GM12878 (cell line): ENCODE results near the gene SNAP47.

ENCODE experiments used
- CTCF ChIP-seq, 3 experiments: IDR thresholded peaks in 2 of 3; conservative IDR thresholded peaks in 1 of 3; 2 replicates each; pipeline ENCODE4 v1.5.1; 2011; ENCODE audit warnings: low read depth in 3 of 3, low read length in 3 of 3, mild to moderate bottlenecking in 3 of 3, control low read depth in 2 of 3, moderate library complexity in 2 of 3, inconsistent platforms in 1 of 3, mixed read lengths in 1 of 3; ENCODE audit not compliant: control insufficient read depth in 2 of 3, insufficient read depth in 1 of 3; ENCODE audit errors: extremely low read depth in 1 of 3
- FOS ChIP-seq: IDR thresholded peaks from 3 replicates; pipeline ENCODE4 v1.6.1; 2011; ENCODE audit warnings: borderline replicate concordance; ENCODE audit not compliant: insufficient read length; ENCODE audit errors: extremely low read depth
- NFYB ChIP-seq: IDR thresholded peaks from 2 replicates; pipeline ENCODE4 v1.6.1; 2011; ENCODE audit warnings: low read depth, mild to moderate bottlenecking, low read length, improper control_type of control experiment, moderate library complexity; ENCODE audit not compliant: insufficient read depth
- POLR2A ChIP-seq: IDR thresholded peaks from 2 replicates; pipeline ENCODE4 v1.6.1; 2011; ENCODE audit warnings: low read depth, mild to moderate bottlenecking, low read length
- RCOR1 ChIP-seq: conservative IDR thresholded peaks from 2 replicates; pipeline ENCODE4 v1.6.1; 2012; ENCODE audit warnings: low read depth, low read length, improper control_type of control experiment
- SP1 ChIP-seq: IDR thresholded peaks from one replicate; pipeline ENCODE4 v1.6.1; 2011; ENCODE audit warnings: low read depth, low read length
- SRF ChIP-seq, 2 experiments: IDR thresholded peaks; 2 replicates each; pipeline ENCODE4 v1.6.1; 2011; ENCODE audit warnings: low read depth in 2 of 2, low read length in 2 of 2, mild to moderate bottlenecking in 1 of 2, moderate library complexity in 1 of 2
- YY1 ChIP-seq: IDR thresholded peaks from 2 replicates; pipeline ENCODE4 v1.6.1; 2011; ENCODE audit warnings: low read depth, mild to moderate bottlenecking, low read length
- ZBTB33 ChIP-seq: fragments of 450-650 bp; IDR thresholded peaks from 2 replicates; pipeline ENCODE4 v1.6.1; 2017; ENCODE audit warnings: mild to moderate bottlenecking
- ZBTB40 ChIP-seq: fragments of 450-650 bp; IDR thresholded peaks from 2 replicates; pipeline ENCODE4 v1.6.1; 2016; ENCODE audit warnings: mild to moderate bottlenecking, moderate library complexity, borderline replicate concordance

GRCh38 chr1:227815468-227816409 is 80.5 kb downstream of the SNAP47 start, which contains the start of gene PRSS38:
- TF ChIP-seq CTCF (IDR thresholded peaks at IDR 0.05 in 2 of 3, conservative IDR thresholded peaks at IDR 0.05 in 1 of 3; ENCODE audit: control insufficient read depth in 2 of 3, extremely low read depth in 1 of 3, insufficient read depth in 1 of 3, low read depth in 3 of 3, low read length in 3 of 3) (no peak), SRF (IDR thresholded peaks at IDR 0.05; ENCODE audit: low read depth in 2 of 2, low read length in 2 of 2) (no peak), ZBTB40 (no peak), FOS (no peak), SP1 (no peak), RCOR1 (no peak), NFYB (no peak), YY1 (no peak), POLR2A (no peak), ZBTB33 (no peak)
